ENCODE measurements around the gene SMARCAL1. TPM values are rescaled to one million over a fixed set of nuclear protein-coding genes. Genes with fewer than 3 reads are reported as not detected.
A peak's percentile ranks its signal among the peaks of the same experiment; 100 is the strongest.

Gene SMARCAL1
- total RNA-seq, 8 experiments from 2014 or later = 9.5 to 19.0 (median 14.7) TPM

GRCh38 chr2:216492597-216493333 lies 80.5 kb downstream of the SMARCAL1 start:
- in situ Hi-C loops (cut with MboI; ENCODE audit: low pct_unique_long_range_greater_than_20kb in 2 of 9, low sequenced_read_pairs in 9 of 9, unreplicated experiment in 9 of 9) = no loop called here
- peak in 7 of 8 experiments; percentile 45 to 95 (median 55) for ATAC-seq (replicated peaks in 6 of 8)
- no peak overlapping the region for H3K4me3 ChIP-seq
- no peak overlapping the region for H3K27ac ChIP-seq
- WGBS, 10 experiments = 0 to 100% (median 33%) methylated on average over 1 to 5 of the region's 6 CpGs; no CpG with 5 or more reads in 3 of the 10 experiments
- H3K4me1 ChIP-seq (replicated peaks in 1 of 2) = peaks cover 12 to 14% of the 10 kb centered on the region in 2 donors

GRCh38 chr2:216493334-216493685 lies 81.0 kb downstream of the SMARCAL1 start:
- H3K4me3 ChIP-seq = no peak overlapping the region
- WGBS, 10 experiments = 83 to 100% (median 100%) methylated on average over 1 of the region's 1 CpG; no CpG with 5 or more reads in 4 of the 10 experiments
- H3K4me1 ChIP-seq (replicated peaks in 1 of 2) = peaks cover 15 to 18% of the 10 kb centered on the region in 2 donors
- in situ Hi-C loops (cut with MboI; ENCODE audit: low pct_unique_long_range_greater_than_20kb in 2 of 9, low sequenced_read_pairs in 9 of 9, unreplicated experiment in 9 of 9) = no loop called here
- no peak for ATAC-seq (replicated peaks in 6 of 8)
- H3K27ac ChIP-seq = no peak overlapping the region

- no peak for ATAC-seq (replicated peaks in 6 of 8)
- in situ Hi-C loops (cut with MboI; ENCODE audit: low pct_unique_long_range_greater_than_20kb in 2 of 9, low sequenced_read_pairs in 9 of 9, unreplicated experiment in 9 of 9) = no loop called here
- 0 to 100% (median 95%) methylated on average over 1 to 2 of the region's 2 CpGs; no CpG with 5 or more reads in 2 of the 10 experiments for WGBS, 10 experiments
These were observed 83.4 kb downstream of the SMARCAL1 start for GRCh38 chr2:216495656-216496055.

GRCh38 chr2:216497382-216498069 lies 85.2 kb downstream of the SMARCAL1 start:
- Histone ChIP-seq H3K4me3 (peak overlapping the region; percentile 55 to 95 (median 81)), H3K4me1 (replicated peaks in 1 of 2) (peaks cover 19 to 21% of the 10 kb centered on the region in 2 donors), H3K27ac (peak overlapping the region in 1 of 2 donors; percentile 86)
- 15 to 100% (median 75%) methylated on average over 1 to 6 of the region's 6 CpGs; no CpG with 5 or more reads in 1 of the 10 experiments for WGBS, 10 experiments
- in situ Hi-C loops (cut with MboI; ENCODE audit: low pct_unique_long_range_greater_than_20kb in 2 of 9, low sequenced_read_pairs in 9 of 9, unreplicated experiment in 9 of 9) = no loop called here
- no peak for ATAC-seq (replicated peaks in 6 of 8)

More at GRCh38 chr2:216495656-216496055, 83.4 kb downstream of the SMARCAL1 start:
- Histone ChIP-seq H3K4me1 (replicated peaks in 1 of 2) (peaks cover 25 to 29% of the 10 kb centered on the region in 2 donors), H3K27ac (no peak overlapping the region), H3K4me3 (no peak overlapping the region)

GRCh38 chr2:216498070-216498378 lies 85.7 kb downstream of the SMARCAL1 start:
- Histone ChIP-seq H3K4me1 (replicated peaks in 1 of 2) (peaks cover 16 to 19% of the 10 kb centered on the region in 2 donors), H3K27ac (peak overlapping the region; percentile 59 to 86), H3K4me3 (peak overlapping the region; percentile 55 to 95 (median 81))
- ATAC-seq (replicated peaks in 6 of 8) = no peak
- WGBS, 10 experiments = 2 to 71% (median 47%) methylated on average over 1 to 6 of the region's 6 CpGs; no CpG with 5 or more reads in 5 of the 10 experiments
- in situ Hi-C loops (cut with MboI; ENCODE audit: low pct_unique_long_range_greater_than_20kb in 2 of 9, low sequenced_read_pairs in 9 of 9, unreplicated experiment in 9 of 9) = no loop called here

GRCh38 chr2:216498379-216499352 lies 86.4 kb downstream of the SMARCAL1 start, which contains the start of gene RPL37A:
Gene RPL37A, plus strand, starts transcription at chr2:216498844. Its CDS starts 31 bp downstream, at chr2:216498875.
- peak within 1 kb of the TSS; percentile 55 to 95 (median 81) for H3K4me3 ChIP-seq
- H3K4me1 ChIP-seq (replicated peaks in 1 of 2) = peaks cover 15 to 19% of the 10 kb centered on the region in 2 donors
- peak; percentile 85 to 99 (median 99) for ATAC-seq (replicated peaks in 6 of 8)
- WGBS, 10 experiments = 0 to 7% (median 0%) methylated on average over 2 to 33 of the region's 54 CpGs; no CpG with 5 or more reads in 2 of the 10 experiments
- peak within 1 kb of the TSS; percentile 59 to 86 for H3K27ac ChIP-seq
- in situ Hi-C loops (cut with MboI; ENCODE audit: low pct_unique_long_range_greater_than_20kb in 2 of 9, low sequenced_read_pairs in 9 of 9, unreplicated experiment in 9 of 9) = no loop called here

GRCh38 chr2:216499641-216500218 lies 87.4 kb downstream of the SMARCAL1 start:
- no peak overlapping the region for H3K27ac ChIP-seq
- 0 to 29% (median 3%) methylated on average over 1 to 6 of the region's 6 CpGs; no CpG with 5 or more reads in 2 of the 10 experiments for WGBS, 10 experiments
- ATAC-seq (replicated peaks in 6 of 8) = no peak
- H3K4me1 ChIP-seq (replicated peaks in 1 of 2) = peaks cover 15 to 19% of the 10 kb centered on the region in 2 donors
- H3K4me3 ChIP-seq = peak overlapping the region; percentile 55 to 95 (median 81)
- in situ Hi-C loops (cut with MboI; ENCODE audit: low pct_unique_long_range_greater_than_20kb in 2 of 9, low sequenced_read_pairs in 9 of 9, unreplicated experiment in 9 of 9) = loop anchor here in 4 of 9 experiments (25.0 kb wide), 4 partner anchors 163 to 1263 kb away; no protein-coding TSS in a partner anchor

GRCh38 chr2:216500572-216500971 lies 88.3 kb downstream of the SMARCAL1 start:
- Histone ChIP-seq H3K4me1 (replicated peaks in 1 of 2) (peaks cover 15 to 19% of the 10 kb centered on the region in 2 donors), H3K27ac (no peak overlapping the region), H3K4me3 (peak overlapping the region in 1 of 5 donors; percentile 64)
- no peak for ATAC-seq (replicated peaks in 6 of 8)
- WGBS, 10 experiments = 34 to 100% (median 86%) methylated on average over 1 to 2 of the region's 2 CpGs; no CpG with 5 or more reads in 1 of the 10 experiments
- in situ Hi-C loops (cut with MboI; ENCODE audit: low pct_unique_long_range_greater_than_20kb in 2 of 9, low sequenced_read_pairs in 9 of 9, unreplicated experiment in 9 of 9) = loop anchor here in 4 of 9 experiments (25.0 kb wide), 4 partner anchors 162 to 1262 kb away; no protein-coding TSS in a partner anchor

GRCh38 chr2:216501854-216502253 lies 89.6 kb downstream of the SMARCAL1 start:
- no peak overlapping the region for H3K27ac ChIP-seq
- in situ Hi-C loops (cut with MboI; ENCODE audit: low pct_unique_long_range_greater_than_20kb in 2 of 9, low sequenced_read_pairs in 9 of 9, unreplicated experiment in 9 of 9) = loop anchor here in 4 of 9 experiments (25.0 kb wide), 4 partner anchors 160 to 1260 kb away; no protein-coding TSS in a partner anchor
- ATAC-seq (replicated peaks in 6 of 8) = no peak
- 83 to 100% (median 93%) methylated on average over 2 to 7 of the region's 8 CpGs; no CpG with 5 or more reads in 3 of the 10 experiments for WGBS, 10 experiments
- no peak overlapping the region for H3K4me3 ChIP-seq
- peaks cover 15 to 19% of the 10 kb centered on the region in 2 donors for H3K4me1 ChIP-seq (replicated peaks in 1 of 2)

- WGBS, 10 experiments = 32 to 100% (median 82%) methylated on average over 1 to 7 of the region's 7 CpGs
- in situ Hi-C loops (cut with MboI; ENCODE audit: low pct_unique_long_range_greater_than_20kb in 2 of 9, low sequenced_read_pairs in 9 of 9, unreplicated experiment in 9 of 9) = loop anchor here in 4 of 9 experiments (25.0 kb wide), 4 partner anchors 160 to 1260 kb away; no protein-coding TSS in a partner anchor
- Histone ChIP-seq H3K27ac (no peak overlapping the region), H3K4me1 (replicated peaks in 1 of 2) (peaks cover 14 to 17% of the 10 kb centered on the region in 2 donors), H3K4me3 (no peak overlapping the region)
- no peak for ATAC-seq (replicated peaks in 6 of 8)
These were observed 90.3 kb downstream of the SMARCAL1 start for GRCh38 chr2:216502381-216503158.

- WGBS, 10 experiments = 82 to 100% (median 96%) methylated on average over 2 to 6 of the region's 6 CpGs; no CpG with 5 or more reads in 3 of the 10 experiments
These were observed 90.9 kb downstream of the SMARCAL1 start for GRCh38 chr2:216503159-216503629.

More at GRCh38 chr2:216503159-216503629, 90.9 kb downstream of the SMARCAL1 start:
- Histone ChIP-seq H3K27ac (no peak overlapping the region), H3K4me3 (no peak overlapping the region), H3K4me1 (replicated peaks in 1 of 2) (peaks cover 10 to 11% of the 10 kb centered on the region in 2 donors)
- in situ Hi-C loops (cut with MboI; ENCODE audit: low pct_unique_long_range_greater_than_20kb in 2 of 9, low sequenced_read_pairs in 9 of 9, unreplicated experiment in 9 of 9) = loop anchor here in 4 of 9 experiments (25.0 kb wide), 4 partner anchors 159 to 1259 kb away; no protein-coding TSS in a partner anchor
- no peak for ATAC-seq (replicated peaks in 6 of 8)

All from motor neuron (in vitro differentiated cells).